Naive thymus-derived CD8-positive, alpha-beta T cell (primary cell): ENCODE data around the gene APOBEC3B. TPM values are rescaled to one million over a fixed set of nuclear protein-coding genes. Genes with fewer than 3 reads are reported as not detected.
"Not testable (repeated sequence)": the region's sequence is repeated elsewhere in the genome, so short reads cannot be mapped to it uniquely, and the experiment has no call there.

Experiments
- ATAC-seq, 2 donors: fragments of 150-1000 bp; cut with Tn5 transposase in 1 of 2; sonication (Bioruptor Pico), chemical (Tn5 transposase) in 1 of 2; 1 replicate in 1 of 2; 2 replicates in 1 of 2; pipeline ENCODE4 v1.10.0; 2021; ENCODE audit warnings: mild to moderate bottlenecking in 2 of 2, moderate library complexity in 2 of 2
- POLR2A ChIA-PET: fragments of 350-600 bp; sonication (Branson Sonifier 250); formaldehyde crosslinking; loops from one replicate; lab custom pipeline; 2021; ENCODE audit warnings: antibody characterized with exemption; lab: Charles Lee
- DNase-seq, 10 donors: peaks; one replicate each; pipeline versions ENCODE4 v3.0.0 to v3.0.0-alpha.2; 2020 to 2022
- H3K27ac Mint-ChIP-seq, 10 donors: one replicate each; pipeline ENCODE4 v1.8.0; 2020 to 2022; ENCODE audit warnings: mild to moderate bottlenecking in 10 of 10, mixed read lengths in 10 of 10, moderate library complexity in 4 of 10, inconsistent platforms in 1 of 10
- H3K27me3 Mint-ChIP-seq, 5 donors: one replicate each; pipeline ENCODE4 v1.8.0; 2021 to 2022; ENCODE audit warnings: mixed read lengths in 5 of 5
- H3K36me3 Mint-ChIP-seq, 3 donors: one replicate each; pipeline ENCODE4 v1.8.0; 2020 to 2022; ENCODE audit warnings: mixed read lengths in 3 of 3, mild to moderate bottlenecking in 2 of 3, inconsistent platforms in 1 of 3
- H3K4me1 Mint-ChIP-seq, 4 donors: one replicate each; pipeline ENCODE4 v1.8.0; 2021 to 2022; ENCODE audit warnings: mixed read lengths in 4 of 4
- H3K4me3 Mint-ChIP-seq, 10 donors: one replicate each; pipeline ENCODE4 v1.8.0; 2020 to 2022; ENCODE audit warnings: mild to moderate bottlenecking in 10 of 10, mixed read lengths in 10 of 10, moderate library complexity in 6 of 10, inconsistent platforms in 1 of 10
- H3K9me3 Mint-ChIP-seq, 9 donors: one replicate each; pipeline ENCODE4 v1.8.0; 2020 to 2022; ENCODE audit warnings: mixed read lengths in 9 of 9, mild to moderate bottlenecking in 3 of 9, inconsistent platforms in 1 of 9, moderate library complexity in 1 of 9
- polyA plus RNA-seq, 3 donors: library from polyadenylated mRNA; unstranded; fragments of 300-500 nt; fragmentation: Illumina TruSeq; gene quantifications; one replicate each; pipeline ENCODE4 v1.2.3, GENCODE V29; 2021
- total RNA-seq, 8 experiments: library from RNA in 2 of 8; stranded (reverse) in 2 of 8; gene quantifications; one replicate each; pipeline ENCODE4 v1.2.3 and lab custom pipeline; 2021 to 2026

APOBEC3B gene
- total and polyA plus RNA-seq, 5 experiments from 2014 or later = 0.14 to 0.47 TPM; not detected in 3

GRCh38 chr22:39029227-39029626, 47.1 kb downstream of the APOBEC3B start:
- Mint-ChIP-seq H3K4me1 (peaks cover 19 to 32% (median 23%) of the 10 kb centered on the region in 4 donors), H3K27me3 (no peaks in the 10 kb centered on the region), H3K4me3 (no peak overlapping the region), H3K27ac (no peak overlapping the region), H3K36me3 (peaks cover 0 to 14% (median 4%) of the 10 kb centered on the region in 3 donors), H3K9me3 (no peaks in the 10 kb centered on the region)
- DNase-seq (no peak), ATAC-seq (no peak)
- POLR2A ChIA-PET = no interaction called here

GRCh38 chr22:39030705-39031104, 48.6 kb downstream of the APOBEC3B start:
- POLR2A ChIA-PET = no interaction called here
- H3K4me1 Mint-ChIP-seq = peaks cover 8 to 17% (median 11%) of the 10 kb centered on the region in 4 donors
- no peak for ATAC-seq
- no peaks in the 10 kb centered on the region for H3K27me3 Mint-ChIP-seq
- H3K4me3 Mint-ChIP-seq = no peak overlapping the region
- DNase-seq = no peak
- peaks cover 0 to 8% (median 4%) of the 10 kb centered on the region in 3 donors for H3K36me3 Mint-ChIP-seq
- H3K9me3 Mint-ChIP-seq = no peaks in the 10 kb centered on the region
- peak overlapping the region in 2 of 10 donors; percentile 55 to 74 for H3K27ac Mint-ChIP-seq

GRCh38 chr22:39031434-39032295, 49.5 kb downstream of the APOBEC3B start:
- not testable (repeated sequence) for H3K27me3 Mint-ChIP-seq, H3K4me1 Mint-ChIP-seq, ATAC-seq, H3K9me3 Mint-ChIP-seq, DNase-seq, H3K4me3 Mint-ChIP-seq, H3K36me3 Mint-ChIP-seq
- H3K27ac Mint-ChIP-seq = peak overlapping the region in 1 of 10 donors; percentile 34
- POLR2A ChIA-PET = interaction anchor here (0.5 kb wide), 1 partner anchor 23 kb away, joined by 3 read pairs; no protein-coding TSS in a partner anchor

GRCh38 chr22:39037071-39037470, 54.9 kb downstream of the APOBEC3B start:
- peak overlapping the region in 9 of 10 donors; percentile 2 to 76 (median 37) for H3K27ac Mint-ChIP-seq
- POLR2A ChIA-PET = interaction anchor here (0.6 to 0.7 kb wide), 2 partner anchors 73 to 1482 kb away, joined by 3 read pairs; no protein-coding TSS in a partner anchor
- ATAC-seq, H3K9me3 Mint-ChIP-seq, H3K27me3 Mint-ChIP-seq, H3K36me3 Mint-ChIP-seq: not testable (repeated sequence)
- H3K4me3 Mint-ChIP-seq = peak overlapping the region in 2 of 10 donors; percentile 11 to 26
- peaks cover 14 to 41% (median 35%) of the 10 kb centered on the region in 4 donors for H3K4me1 Mint-ChIP-seq
- DNase-seq = peak in 2 of 10 donors; percentile 27 to 40

- H3K4me3 Mint-ChIP-seq = peak overlapping the region; percentile 64 to 95 (median 82)
- H3K9me3 Mint-ChIP-seq = no peaks in the 10 kb centered on the region
- H3K27me3 Mint-ChIP-seq = no peaks in the 10 kb centered on the region
- peaks cover 0 to 13% (median 0%) of the 10 kb centered on the region in 3 donors for H3K36me3 Mint-ChIP-seq
- no peak for DNase-seq
- POLR2A ChIA-PET = interaction anchor here (1.0 to 2.4 kb wide), 2 partner anchors 17 to 52 kb away, joined by 3 to 7 read pairs; no protein-coding TSS in a partner anchor
- no peak for ATAC-seq
- peaks cover 14 to 56% (median 46%) of the 10 kb centered on the region in 4 donors for H3K4me1 Mint-ChIP-seq
- H3K27ac Mint-ChIP-seq = peak overlapping the region; percentile 74 to 94 (median 86)
These were observed 57.4 kb downstream of the APOBEC3B start for GRCh38 chr22:39039306-39040126.

GRCh38 chr22:39040155-39040537, 58.0 kb downstream of the APOBEC3B start:
- H3K4me1 Mint-ChIP-seq = peaks cover 18 to 59% (median 51%) of the 10 kb centered on the region in 4 donors
- POLR2A ChIA-PET = interaction anchor here (1.0 to 2.4 kb wide), 2 partner anchors 18 to 51 kb away, joined by 3 to 7 read pairs; no protein-coding TSS in a partner anchor

GRCh38 chr22:39040538-39041296, 58.6 kb downstream of the APOBEC3B start, which contains the start of gene APOBEC3F:
Gene APOBEC3F (plus strand): TSS chr22:39040864. CDS start chr22:39040961, 97 bp downstream.
- H3K4me1 Mint-ChIP-seq = peaks cover 20 to 64% (median 57%) of the 10 kb centered on the region in 4 donors
- POLR2A ChIA-PET = interaction anchor here (2.4 kb wide), 1 partner anchor 18 kb away, joined by 7 read pairs; no protein-coding TSS in a partner anchor
- not testable (repeated sequence) for H3K9me3 Mint-ChIP-seq, H3K27me3 Mint-ChIP-seq
- peak; percentile 94 to 96 for ATAC-seq
- DNase-seq = peak; percentile 48 to 86 (median 62)
- H3K27ac Mint-ChIP-seq = peak within 1 kb of the TSS; percentile 80 to 95 (median 92)
- H3K36me3 Mint-ChIP-seq = peaks cover 0 to 23% (median 3%) of the 10 kb centered on the region in 3 donors
- peak within 1 kb of the TSS; percentile 80 to 95 (median 88) for H3K4me3 Mint-ChIP-seq

More at GRCh38 chr22:39040155-39040537, 58.0 kb downstream of the APOBEC3B start:
- Mint-ChIP-seq H3K36me3 (peaks cover 0 to 18% (median 3%) of the 10 kb centered on the region in 3 donors), H3K4me3 (peak overlapping the region; percentile 64 to 95 (median 82)), H3K27ac (peak overlapping the region; percentile 74 to 94 (median 86))
- not testable (repeated sequence) for H3K9me3 Mint-ChIP-seq, H3K27me3 Mint-ChIP-seq, DNase-seq, ATAC-seq

GRCh38 chr22:39041908-39042307, 59.8 kb downstream of the APOBEC3B start:
- ATAC-seq (no peak), DNase-seq (no peak)
- H3K4me3 Mint-ChIP-seq = peak overlapping the region; percentile 66 to 95 (median 88)
- POLR2A ChIA-PET = interaction anchor here (0.7 to 0.9 kb wide), 2 partner anchors 20 to 332 kb away, joined by 3 read pairs; no protein-coding TSS in a partner anchor
- no peaks in the 10 kb centered on the region for H3K9me3 Mint-ChIP-seq
- H3K27ac Mint-ChIP-seq = peak overlapping the region; percentile 62 to 95 (median 92)
- peaks cover 20 to 68% (median 61%) of the 10 kb centered on the region in 4 donors for H3K4me1 Mint-ChIP-seq
- H3K27me3 Mint-ChIP-seq = no peaks in the 10 kb centered on the region
- H3K36me3 Mint-ChIP-seq = peaks cover 0 to 32% (median 3%) of the 10 kb centered on the region in 3 donors

Other genes with a start within 250 kb of the APOBEC3B start
- gene SUN2, start 226.3 kb upstream of the APOBEC3B start, total RNA-seq = 1,000 to 10,000 TPM; 1,061 to 1,073 TPM
- gene SUN2, start 226.3 kb upstream of the APOBEC3B start, polyA plus RNA-seq = 100 to 1,000 TPM; 491 to 802 (median 518) TPM
- 10 to 100 TPM in 1 of 2 experiments, 1 to 10 TPM in 1; 9.3 to 11.5 TPM for gene DNAL4, start 188.2 kb upstream of the APOBEC3B start, total RNA-seq
- gene DNAL4, start 188.2 kb upstream of the APOBEC3B start, polyA plus RNA-seq = 10 to 100 TPM; 11.2 to 14.7 (median 13.1) TPM
- gene NPTXR, start 138.3 kb upstream of the APOBEC3B start, total RNA-seq = 10 to 100 TPM; 11.3 to 12.6 TPM
- gene NPTXR, start 138.3 kb upstream of the APOBEC3B start, polyA plus RNA-seq = 1 to 10 TPM in 1 of 3 donors, under 1 TPM in 2; 0.73 to 1.1 (median 0.87) TPM
- 10 to 100 TPM; 66.7 TPM for gene CBX6, start 110.1 kb upstream of the APOBEC3B start, total RNA-seq
- gene CBX6, start 110.1 kb upstream of the APOBEC3B start, polyA plus RNA-seq = 1 to 10 TPM; 5.8 to 6.5 (median 6.4) TPM
- not detected for gene APOBEC3A, start 24.7 kb upstream of the APOBEC3B start, total RNA-seq
- not detected for gene APOBEC3A, start 24.7 kb upstream of the APOBEC3B start, polyA plus RNA-seq
- gene APOBEC3C, start 31.9 kb downstream of the APOBEC3B start, total RNA-seq = 10 to 100 TPM; 24.3 to 26.9 TPM
- 100 to 1,000 TPM in 1 of 3 donors, 10 to 100 TPM in 2; 64.7 to 119 (median 66.5) TPM for gene APOBEC3C, start 31.9 kb downstream of the APOBEC3B start, polyA plus RNA-seq
- 10 to 100 TPM in 1 of 2 experiments, 1 to 10 TPM in 1; 9.6 to 11.0 TPM for gene APOBEC3D, start 38.8 kb downstream of the APOBEC3B start, total RNA-seq
- gene APOBEC3D, start 38.8 kb downstream of the APOBEC3B start, polyA plus RNA-seq = 1 to 10 TPM; 5.2 to 7.1 (median 6.0) TPM
- gene APOBEC3F, start 58.5 kb downstream of the APOBEC3B start, total RNA-seq = 10 to 100 TPM; 22.2 to 24.3 TPM
- gene APOBEC3F, start 58.5 kb downstream of the APOBEC3B start, polyA plus RNA-seq = 10 to 100 TPM in 1 of 3 donors, 1 to 10 TPM in 2; 7.0 to 10.1 (median 8.4) TPM
- gene APOBEC3G, start 94.9 kb downstream of the APOBEC3B start, total RNA-seq = 10 to 100 TPM; 24.3 to 27.4 TPM
- gene APOBEC3G, start 94.9 kb downstream of the APOBEC3B start, polyA plus RNA-seq = 100 to 1,000 TPM in 1 of 3 donors, 10 to 100 TPM in 2; 30.6 to 113 (median 38.7) TPM
- gene APOBEC3H, start 114.9 kb downstream of the APOBEC3B start, total RNA-seq = under 1 TPM in 1 of 2 experiments, not detected in 1; 0.55 TPM
- 1 to 10 TPM in 1 of 3 donors, not detected in 2; 3.2 TPM for gene APOBEC3H, start 114.9 kb downstream of the APOBEC3B start, polyA plus RNA-seq
- 100 to 1,000 TPM; 131 to 133 TPM for gene CBX7, start 170.3 kb downstream of the APOBEC3B start, total RNA-seq
- gene CBX7, start 170.3 kb downstream of the APOBEC3B start, polyA plus RNA-seq = 10 to 100 TPM; 19.1 to 23.1 (median 19.5) TPM